Vagina (tissue), 2 donors: ENCODE results near the gene PPIL4. TPM values are rescaled to one million over a fixed set of nuclear protein-coding genes. Genes with fewer than 3 reads are reported as not detected.

ENCODE experiments used
- DNase-seq, 2 donors: peaks; one replicate each; pipeline ENCODE4 v3.0.0-alpha.2; 2017; ENCODE audit errors: extremely low spot score in 2 of 2
- H3K27ac ChIP-seq: fragments of 200-600 bp; sonication (generic); one replicate; pipeline ENCODE4 v1.5.1; 2019
- H3K27me3 ChIP-seq: fragments of 200-600 bp; sonication (generic); one replicate; pipeline ENCODE4 v1.5.1; 2019
- H3K36me3 ChIP-seq, 2 donors: fragments of 200-600 bp; sonication (generic); one replicate each; pipeline ENCODE4 v1.5.1; 2017 to 2019
- H3K4me1 ChIP-seq: fragments of 200-600 bp; sonication (generic); one replicate; pipeline ENCODE4 v1.5.1; 2019
- H3K4me3 ChIP-seq, 2 donors: fragments of 200-600 bp; sonication (generic); 1 replicate in 1 of 2; 2 replicates in 1 of 2; pipeline ENCODE4 v1.5.1; 2016 to 2019
- H3K9me3 ChIP-seq: fragments of 200-600 bp; sonication (generic); one replicate; pipeline ENCODE4 v1.5.1; 2019
- POLR2A ChIP-seq, 2 donors: fragments of 450-650 bp; IDR thresholded peaks; one replicate each; pipeline ENCODE4 v1.6.1; 2017; ENCODE audit warnings: antibody characterized with exemption in 2 of 2, mild to moderate bottlenecking in 2 of 2, moderate library complexity in 2 of 2
- POLR2AphosphoS5 ChIP-seq, 2 donors: sonication (generic); formaldehyde crosslinking; IDR thresholded peaks; one replicate each; pipeline ENCODE4 v1.9.0; 2017; ENCODE audit warnings: antibody characterized with exemption in 2 of 2, mild to moderate bottlenecking in 2 of 2, low read depth in 1 of 2; ENCODE audit not compliant: insufficient read depth in 1 of 2
- intact Hi-C: fragments of 100-400 bp; cut with DNase I; formaldehyde crosslinking; loops from one replicate; pipeline ENCODE4 v1.15.1; 2023
- total RNA-seq: library from RNA; depleted of rRNA; stranded (reverse); fragments of >200 nt; gene quantifications from one replicate; pipeline ENCODE4 v1.2.3, GENCODE V29; 2016
- TF ChIP-seq, protein P1 (sequence below), 3 experiments: fragments of 450-650 bp in 2 of 3; fragments of 200-600 bp in 1 of 3; sonication (generic) in 1 of 3; IDR thresholded peaks; one replicate each; pipeline ENCODE4 v1.5.1; 2017 to 2019; ENCODE audit warnings: antibody characterized with exemption in 3 of 3, mild to moderate bottlenecking in 2 of 3, moderate library complexity in 2 of 3

The PPIL4 gene
- total RNA-seq, 1 donor from 2014 or later, result 20.1 TPM

DNA sequence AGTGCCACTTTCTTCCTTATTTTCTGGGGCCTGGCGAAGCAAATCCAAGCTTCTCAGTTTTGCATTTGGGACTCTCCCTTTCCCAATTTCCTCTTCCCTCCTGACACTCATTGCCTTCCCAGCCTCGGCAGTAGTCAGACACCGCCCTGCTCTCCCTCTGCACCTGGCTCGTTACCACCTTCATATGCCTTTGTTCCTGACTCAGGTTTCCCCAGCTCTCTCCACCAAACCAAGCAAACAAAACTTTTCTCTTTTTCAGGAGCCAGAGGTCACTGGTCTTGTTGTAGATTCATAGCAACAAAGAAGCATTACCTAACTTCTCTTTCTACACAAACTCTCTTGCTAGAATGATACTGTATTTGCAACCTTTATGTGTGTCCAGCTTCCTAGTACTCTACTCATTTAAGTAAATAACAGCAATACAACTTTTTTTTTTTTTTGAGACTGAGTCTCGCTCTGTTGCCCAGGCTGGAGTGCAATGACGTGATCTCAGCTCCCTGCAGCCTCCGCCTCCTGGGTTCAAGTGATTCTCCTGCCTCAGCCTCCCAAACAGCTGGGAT, 52.0 kb downstream of the PPIL4 start:
- no peak for DNase-seq
- no peak overlapping the region for H3K4me3 ChIP-seq
- H3K9me3 ChIP-seq, result no peaks in the 10 kb centered on the region
- no peaks in the 10 kb centered on the region for H3K27me3 ChIP-seq
- intact Hi-C loops, result no loop called here
- no peak overlapping the region for H3K27ac ChIP-seq
- no peaks in the 10 kb centered on the region for H3K4me1 ChIP-seq
- TF ChIP-seq POLR2A (IDR thresholded peaks at IDR 0.05), result no peak
- H3K36me3 ChIP-seq, result no peaks in the 10 kb centered on the region

DNA sequence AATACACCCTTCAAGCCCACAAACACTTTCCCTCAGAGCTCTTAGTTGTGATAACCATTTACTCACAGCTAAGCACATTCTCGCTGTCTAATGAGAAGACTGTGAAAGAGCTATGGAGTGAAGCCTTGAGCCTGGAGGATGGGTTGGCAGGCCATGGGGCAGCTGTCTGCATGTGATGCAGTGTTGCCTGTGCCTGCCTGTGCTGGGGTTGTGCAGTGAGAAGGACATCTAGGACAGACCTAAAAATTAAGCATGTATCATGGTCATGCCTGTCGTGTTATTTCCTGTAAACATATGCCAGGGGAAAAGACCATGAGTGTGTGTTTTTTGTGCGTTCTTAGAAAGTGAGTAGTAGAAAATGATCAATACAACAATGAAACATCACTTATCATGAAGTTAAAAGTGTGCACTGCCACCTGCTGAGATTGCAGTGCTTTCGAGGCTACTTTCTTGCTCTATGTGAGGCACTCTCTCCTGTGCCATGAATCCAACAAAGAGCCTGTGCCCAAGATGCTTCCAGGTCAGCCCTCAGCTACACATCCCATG, 53.0 kb downstream of the PPIL4 start:
- Histone ChIP-seq H3K4me3 (no peak overlapping the region), H3K36me3 (no peaks in the 10 kb centered on the region), H3K27ac (no peak overlapping the region), H3K9me3 (no peaks in the 10 kb centered on the region), H3K4me1 (no peaks in the 10 kb centered on the region), H3K27me3 (no peaks in the 10 kb centered on the region)
- DNase-seq, result no peak
- TF ChIP-seq POLR2A (IDR thresholded peaks at IDR 0.05), result no peak
- no peak for TF ChIP-seq POLR2AphosphoS5 (IDR thresholded peaks at IDR 0.05; ENCODE audit: insufficient read depth in 1 of 2, low read depth in 1 of 2)
- TF ChIP-seq, protein P1, sequence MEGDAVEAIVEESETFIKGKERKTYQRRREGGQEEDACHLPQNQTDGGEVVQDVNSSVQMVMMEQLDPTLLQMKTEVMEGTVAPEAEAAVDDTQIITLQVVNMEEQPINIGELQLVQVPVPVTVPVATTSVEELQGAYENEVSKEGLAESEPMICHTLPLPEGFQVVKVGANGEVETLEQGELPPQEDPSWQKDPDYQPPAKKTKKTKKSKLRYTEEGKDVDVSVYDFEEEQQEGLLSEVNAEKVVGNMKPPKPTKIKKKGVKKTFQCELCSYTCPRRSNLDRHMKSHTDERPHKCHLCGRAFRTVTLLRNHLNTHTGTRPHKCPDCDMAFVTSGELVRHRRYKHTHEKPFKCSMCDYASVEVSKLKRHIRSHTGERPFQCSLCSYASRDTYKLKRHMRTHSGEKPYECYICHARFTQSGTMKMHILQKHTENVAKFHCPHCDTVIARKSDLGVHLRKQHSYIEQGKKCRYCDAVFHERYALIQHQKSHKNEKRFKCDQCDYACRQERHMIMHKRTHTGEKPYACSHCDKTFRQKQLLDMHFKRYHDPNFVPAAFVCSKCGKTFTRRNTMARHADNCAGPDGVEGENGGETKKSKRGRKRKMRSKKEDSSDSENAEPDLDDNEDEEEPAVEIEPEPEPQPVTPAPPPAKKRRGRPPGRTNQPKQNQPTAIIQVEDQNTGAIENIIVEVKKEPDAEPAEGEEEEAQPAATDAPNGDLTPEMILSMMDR (IDR thresholded peaks at IDR 0.05), result no peak
- intact Hi-C loops, result no loop called here

DNA sequence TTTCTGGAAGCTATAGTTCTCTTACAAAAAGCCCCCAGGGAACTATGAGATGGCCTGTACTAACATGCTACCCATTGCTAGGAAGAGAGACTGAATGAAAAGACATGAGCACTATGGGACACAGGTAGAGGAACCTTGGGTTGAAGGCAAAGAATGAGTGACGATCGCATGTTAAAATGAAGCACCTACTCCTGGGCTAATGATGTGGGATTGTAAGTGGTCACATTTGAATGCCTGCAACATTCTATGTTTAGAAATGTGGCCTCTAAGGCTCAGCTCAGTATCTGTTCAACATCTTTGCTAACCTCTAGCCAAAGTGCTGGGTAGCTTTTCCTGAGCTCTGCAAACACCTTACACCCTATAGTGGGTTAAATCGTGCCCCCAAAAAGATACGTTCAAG, 55.9 kb downstream of the PPIL4 start:
- TF ChIP-seq POLR2AphosphoS5 (IDR thresholded peaks at IDR 0.05; ENCODE audit: insufficient read depth in 1 of 2, low read depth in 1 of 2) (no peak), POLR2A (IDR thresholded peaks at IDR 0.05) (no peak)
- TF ChIP-seq, protein P1 (IDR thresholded peaks at IDR 0.05), result no peak
- DNase-seq, result no peak
- no peaks in the 10 kb centered on the region for H3K27me3 ChIP-seq
- H3K9me3 ChIP-seq, result no peaks in the 10 kb centered on the region
- no peak overlapping the region for H3K4me3 ChIP-seq
- intact Hi-C loops, result no loop called here
- H3K36me3 ChIP-seq, result no peaks in the 10 kb centered on the region
- peaks cover 8% of the 10 kb centered on the region for H3K4me1 ChIP-seq
- H3K27ac ChIP-seq, result no peak overlapping the region

DNA sequence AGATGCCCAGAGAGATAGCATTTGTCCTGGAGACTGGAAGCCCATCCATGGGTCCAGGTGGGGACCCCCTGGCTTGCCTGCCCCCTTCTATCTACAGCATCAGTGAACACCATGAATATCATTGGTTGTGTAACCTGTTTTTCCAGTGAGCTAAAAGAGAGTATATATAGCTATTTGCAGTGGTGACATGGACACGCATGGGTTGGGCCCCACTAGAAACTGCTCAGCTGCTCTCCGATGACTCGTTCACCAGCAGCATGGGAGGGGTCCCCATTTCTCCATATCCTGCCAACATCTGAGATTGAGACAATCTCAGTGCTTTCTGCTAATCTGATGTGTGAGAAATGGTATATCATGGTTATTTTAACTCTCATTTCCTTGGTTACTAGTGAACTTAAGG, 57.0 kb downstream of the PPIL4 start:
- intact Hi-C loops, result no loop called here
- no peak for DNase-seq

DNA sequence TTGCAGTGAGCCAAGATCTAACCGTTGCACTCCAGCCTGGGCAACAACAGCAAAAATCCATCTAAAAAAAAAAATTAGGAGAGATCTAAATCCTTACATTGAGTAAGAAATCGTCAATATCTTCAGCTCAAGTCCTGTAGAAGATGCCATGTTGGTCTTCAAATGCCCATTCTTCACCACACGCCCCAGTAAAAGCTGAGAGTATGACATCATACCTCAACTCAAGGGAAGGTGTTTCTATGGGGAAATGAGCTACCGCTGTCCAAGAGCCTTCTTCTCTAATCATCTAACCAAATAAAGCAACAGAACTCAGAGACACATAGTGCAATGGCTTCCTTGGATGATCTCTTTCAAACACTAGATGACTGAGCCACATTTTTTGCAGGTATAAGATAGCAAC, 58.5 kb downstream of the PPIL4 start:
- intact Hi-C loops, result no loop called here
- Histone ChIP-seq H3K36me3 (no peaks in the 10 kb centered on the region), H3K9me3 (no peaks in the 10 kb centered on the region), H3K27me3 (no peaks in the 10 kb centered on the region), H3K4me1 (peaks cover 15% of the 10 kb centered on the region), H3K4me3 (no peak overlapping the region), H3K27ac (no peak overlapping the region)
- DNase-seq, result no peak
- TF ChIP-seq, protein P1 (IDR thresholded peaks at IDR 0.05), result no peak
- TF ChIP-seq POLR2A (IDR thresholded peaks at IDR 0.05), result no peak
- TF ChIP-seq POLR2AphosphoS5 (IDR thresholded peaks at IDR 0.05; ENCODE audit: insufficient read depth in 1 of 2, low read depth in 1 of 2), result no peak

More for the DNA sequence above, 57.0 kb downstream of the PPIL4 start:
- Histone ChIP-seq H3K4me1 (peaks cover 9% of the 10 kb centered on the region), H3K27me3 (no peaks in the 10 kb centered on the region), H3K4me3 (no peak overlapping the region), H3K36me3 (no peaks in the 10 kb centered on the region), H3K9me3 (no peaks in the 10 kb centered on the region), H3K27ac (no peak overlapping the region)
- TF ChIP-seq POLR2AphosphoS5 (IDR thresholded peaks at IDR 0.05; ENCODE audit: insufficient read depth in 1 of 2, low read depth in 1 of 2) (no peak), POLR2A (IDR thresholded peaks at IDR 0.05) (no peak)
- TF ChIP-seq, protein P1 (IDR thresholded peaks at IDR 0.05), result no peak
